Psoas muscle (tissue), 8 donors: ENCODE data around the gene C2CD2. TPM values are rescaled to one million over a fixed set of nuclear protein-coding genes. Genes with fewer than 3 reads are reported as not detected.

Experiments used
- ATAC-seq, 4 donors: fragments of 200-7000 bp; cut with Tn5 transposase; one replicate each; pipeline ENCODE4 v1.9.1; 2020; ENCODE audit warnings: moderate library complexity in 3 of 4, mild to moderate bottlenecking in 2 of 4
- DNase-seq, 2 donors: peaks; one replicate each; pipeline ENCODE4 v3.0.0-alpha.2; 2020
- H3K27ac ChIP-seq: fragments of 200-600 bp; one replicate; pipeline ENCODE4 v1.8.0; 2022
- H3K27me3 ChIP-seq, 3 donors: fragments of 200-600 bp in 1 of 3; one replicate each; pipeline versions ENCODE4 v1.6.1 to v1.8.0; 2013 to 2022; ENCODE audit warnings: low read length in 2 of 3, mild to moderate bottlenecking in 2 of 3, moderate library complexity in 1 of 3; ENCODE audit not compliant: insufficient read depth in 3 of 3
- H3K36me3 ChIP-seq, 2 donors: fragments of 200-600 bp in 1 of 2; one replicate each; pipeline versions ENCODE4 v1.6.1 to v1.8.0; 2013 to 2022; ENCODE audit warnings: low read depth in 1 of 2, mild to moderate bottlenecking in 1 of 2, moderate library complexity in 1 of 2; ENCODE audit not compliant: insufficient read depth in 1 of 2
- H3K4me1 ChIP-seq: fragments of 200-600 bp; one replicate; pipeline ENCODE4 v1.8.0; 2022
- H3K4me3 ChIP-seq: fragments of 200-600 bp; one replicate; pipeline ENCODE4 v1.8.0; 2022; ENCODE audit warnings: mild to moderate bottlenecking
- H3K9me3 ChIP-seq: fragments of 200-600 bp; one replicate; pipeline ENCODE4 v1.8.0; 2022
- CTCF ChIP-seq: fragments of 200-600 bp; IDR thresholded peaks from one replicate; pipeline ENCODE4 v1.8.0; 2022; ENCODE audit warnings: antibody characterized with exemption
- WGBS, 3 donors: extraction: QIAGEN DNeasy Blood & Tissue Kit; methylation state at CpG; one replicate each; pipeline versions ENCODE4 v1.1.6 to v1.1.7; 2013; 5-methylcytosine and 5-hydroxymethylcytosine counted together
- intact Hi-C, 2 donors: fragments of 100-400 bp; cut with DNase I; formaldehyde crosslinking; loops; one replicate each; pipeline versions ENCODE4 v1.11.0 to v1.14.2; 2022
- polyA plus RNA-seq, 3 donors: library from polyadenylated mRNA; stranded (reverse); fragments of 200-250 nt; gene quantifications; one replicate each; pipeline ENCODE4 v1.2.3, GENCODE V29; 2013
- total RNA-seq, 4 donors: library from RNA; stranded (reverse); fragmentation: NEBNext Ultra II Directional in 2 of 4; extraction: Animal tissue kit (Norgen Biotek cat#: 25700) in 2 of 4; gene quantifications; one replicate each; pipeline versions ENCODE4 v1.2.1 to v1.2.4, GENCODE V29; 2021 to 2023
- donor health status: healthy with polysubstance abuse.
- donor health status: DM: no; HTN: no; CAD: no; lungs with moderate emphysema.
- donor health status: Bipolar disorder and iron deficiency.
- donor health status: healthy.
- donor health status: DM: yes; HTN: yes; CAD: no.
- donor health status: DM: no; HTN: no; CAD: no.
- donor health status: DM: no; HTN: no; CAD: no.
- donor health status: DM: yes; HTN: yes; CAD: no.

The C2CD2 gene
- total and polyA plus RNA-seq, 7 donors: 1.6 to 6.6 (median 3.2) TPM

- 95 to 96% (median 96%) methylated on average over 15 of the region's 15 CpGs for WGBS, 3 donors
These were observed 35.1 kb downstream of the C2CD2 start for GRCh38 chr21:41918561-41919358.

GRCh38 chr21:41917531-41917930 is 36.3 kb downstream of the C2CD2 start:
- H3K27me3 ChIP-seq: no peaks in the 10 kb centered on the region
- WGBS, 3 donors: 92 to 97% (median 93%) methylated on average over 4 of the region's 4 CpGs
- no peak for ATAC-seq
- peaks cover 0 to 31% of the 10 kb centered on the region in 2 donors for H3K36me3 ChIP-seq
- H3K4me1 ChIP-seq: no peaks in the 10 kb centered on the region
- DNase-seq: no peak
- H3K9me3 ChIP-seq: no peaks in the 10 kb centered on the region
- intact Hi-C loops: no loop called here
- no peak overlapping the region for H3K27ac ChIP-seq
- no peak for TF ChIP-seq CTCF
- no peak overlapping the region for H3K4me3 ChIP-seq

More at GRCh38 chr21:41918561-41919358, 35.1 kb downstream of the C2CD2 start:
- no peak overlapping the region for H3K4me3 ChIP-seq
- no peak for ATAC-seq
- intact Hi-C loops: no loop called here
- no peaks in the 10 kb centered on the region for H3K9me3 ChIP-seq
- no peak for TF ChIP-seq CTCF
- peaks cover 0 to 31% of the 10 kb centered on the region in 2 donors for H3K36me3 ChIP-seq
- H3K4me1 ChIP-seq: no peaks in the 10 kb centered on the region
- H3K27me3 ChIP-seq: no peaks in the 10 kb centered on the region
- no peak for DNase-seq
- H3K27ac ChIP-seq: no peak overlapping the region

GRCh38 chr21:41916888-41917433 is 36.9 kb downstream of the C2CD2 start:
- Histone ChIP-seq H3K36me3 (peaks cover 0 to 34% of the 10 kb centered on the region in 2 donors), H3K27me3 (no peaks in the 10 kb centered on the region), H3K27ac (no peak overlapping the region), H3K9me3 (no peaks in the 10 kb centered on the region), H3K4me1 (no peaks in the 10 kb centered on the region), H3K4me3 (no peak overlapping the region)
- intact Hi-C loops: no loop called here
- 79 to 82% (median 80%) methylated on average over 3 of the region's 3 CpGs for WGBS, 3 donors
- no peak for ATAC-seq
- no peak for TF ChIP-seq CTCF
- no peak for DNase-seq

- H3K27me3 ChIP-seq: no peaks in the 10 kb centered on the region
- no peak overlapping the region for H3K4me3 ChIP-seq
- H3K9me3 ChIP-seq: no peaks in the 10 kb centered on the region
- TF ChIP-seq CTCF: no peak
- H3K36me3 ChIP-seq: peaks cover 0 to 48% of the 10 kb centered on the region in 2 donors
- DNase-seq (no peak), ATAC-seq (no peak)
- H3K4me1 ChIP-seq: no peaks in the 10 kb centered on the region
- intact Hi-C loops: no loop called here
- no peak overlapping the region for H3K27ac ChIP-seq
- WGBS, 3 donors: 80 to 91% (median 90%) methylated on average over 6 of the region's 6 CpGs
These were observed 38.9 kb downstream of the C2CD2 start for GRCh38 chr21:41914965-41915364.
